Caco-2 (cell line): ENCODE measurements around the gene MYH9. TPM values are rescaled to one million over a fixed set of nuclear protein-coding genes. Genes with fewer than 3 reads are reported as not detected.

Experiments used
- BruUV-seq: library from RNA; stranded (reverse); fragments of 400-500 nt; replicated peaks from 2 replicates; lab custom pipeline; 2021; lab: Mats Ljungman, UMichigan
- CTCF ChIA-PET: fragments of 300-600 bp; sonication (Branson Sonifier 250); formaldehyde crosslinking; loops from one replicate; lab custom pipeline; 2022; ENCODE audit warnings: antibody characterized with exemption; lab: Charles Lee
- POLR2A ChIA-PET: fragments of 300-600 bp; sonication (Branson Sonifier 250); formaldehyde crosslinking; loops from one replicate; lab custom pipeline; 2022; ENCODE audit warnings: antibody characterized with exemption; lab: Charles Lee
- DNase-seq, 2 experiments: peaks; one replicate each; pipeline versions ENCODE4 v3.0.0 to v3.0.0-alpha.2; 2020 to 2022
- H3K27me3 ChIP-seq: replicated peaks from 2 replicates; pipeline ENCODE4 v1.6.0; 2011; ENCODE audit warnings: low read length; ENCODE audit not compliant: control insufficient read depth, insufficient read depth
- H3K36me3 ChIP-seq: 2 replicates; pipeline ENCODE4 v1.5.1; 2011; ENCODE audit warnings: low read length; ENCODE audit not compliant: control insufficient read depth, insufficient read depth
- H3K4me1 ChIP-seq: fragments of 250-450 bp; sonication (Bioruptor Pico); 2 replicates; pipeline ENCODE4 v1.5.1; 2020; ENCODE audit warnings: mild to moderate bottlenecking
- H3K4me3 ChIP-seq: 2 replicates; pipeline ENCODE4 v1.5.1; 2011; ENCODE audit warnings: low read depth, mild to moderate bottlenecking, control low read depth, low read length
- H3K9me3 ChIP-seq: fragments of 250-450 bp; sonication (Bioruptor Pico); 2 replicates; pipeline ENCODE4 v1.5.1; 2020; ENCODE audit warnings: mild to moderate bottlenecking, moderate library complexity
- H3K27ac Mint-ChIP-seq: one replicate; pipeline ENCODE4 v1.8.0; 2022; ENCODE audit warnings: mixed read lengths; ENCODE audit not compliant: unreplicated experiment
- H3K27me3 Mint-ChIP-seq: one replicate; pipeline ENCODE4 v1.8.0; 2022; ENCODE audit warnings: mixed read lengths; ENCODE audit not compliant: insufficient read depth, unreplicated experiment
- H3K36me3 Mint-ChIP-seq: one replicate; pipeline ENCODE4 v1.8.0; 2022; ENCODE audit warnings: mild to moderate bottlenecking, mixed read lengths; ENCODE audit not compliant: insufficient read depth, unreplicated experiment
- H3K4me1 Mint-ChIP-seq: one replicate; pipeline ENCODE4 v1.8.0; 2022; ENCODE audit warnings: low read depth, mixed read lengths; ENCODE audit not compliant: unreplicated experiment
- H3K4me3 Mint-ChIP-seq: one replicate; pipeline ENCODE4 v1.8.0; 2022; ENCODE audit warnings: mild to moderate bottlenecking, moderate library complexity, mixed read lengths; ENCODE audit not compliant: unreplicated experiment
- H3K9me3 Mint-ChIP-seq: one replicate; pipeline ENCODE4 v1.8.0; 2022; ENCODE audit warnings: mixed read lengths; ENCODE audit not compliant: unreplicated experiment
- CTCF ChIP-seq, 2 experiments: fragments of 200-600 bp in 1 of 2; IDR thresholded peaks; 1 replicate in 1 of 2; 2 replicates in 1 of 2; pipeline versions ENCODE4 v1.5.1 to v1.8.0; 2011 to 2022; ENCODE audit warnings: antibody characterized with exemption in 1 of 2, control low read depth in 1 of 2, inconsistent platforms in 1 of 2, low read depth in 1 of 2, low read length in 1 of 2, mild to moderate bottlenecking in 1 of 2, moderate library complexity in 1 of 2; ENCODE audit not compliant: insufficient read depth in 1 of 2, severe bottlenecking in 1 of 2, unreplicated experiment in 1 of 2
- intact Hi-C: fragments of 100-400 bp; cut with micrococcal nuclease; formaldehyde crosslinking; loops from one replicate; pipeline ENCODE4 v1.10.0; 2022; ENCODE audit not compliant: unreplicated experiment
- total RNA-seq: library from RNA; stranded (reverse); gene quantifications from 2 replicates; pipeline ENCODE4 v1.2.3, GENCODE V29; 2022

Gene MYH9
- total RNA-seq, 1 experiment from 2014 or later = 513 TPM

GRCh38 chr22:36303115-36303467, 84.7 kb downstream of the MYH9 start:
- POLR2A ChIA-PET = no interaction called here
- intact Hi-C loops = loop anchor here (5.0 kb wide), 1 partner anchor 34 kb away; no protein-coding TSS in a partner anchor
- H3K4me3 Mint-ChIP-seq = no peak overlapping the region

GRCh38 chr22:36302439-36303114, 85.2 kb downstream of the MYH9 start:
- ChIA-PET POLR2A (no interaction called here), CTCF (interaction anchor here (1.4 to 3.0 kb wide), 3 partner anchors 16 to 168 kb away, joined by 3 to 29 read pairs (median 9); no protein-coding TSS in a partner anchor)
- Mint-ChIP-seq H3K27ac (no peak overlapping the region), H3K36me3 (peaks cover 100% of the 10 kb centered on the region), H3K4me1 (no peaks in the 10 kb centered on the region), H3K27me3 (no peaks in the 10 kb centered on the region), H3K4me3 (no peak overlapping the region), H3K9me3 (no peaks in the 10 kb centered on the region)
- Histone ChIP-seq H3K9me3 (no peaks in the 10 kb centered on the region), H3K4me3 (no peak overlapping the region), H3K4me1 (no peaks in the 10 kb centered on the region), H3K27me3 (no peaks in the 10 kb centered on the region), H3K36me3 (peaks cover 16% of the 10 kb centered on the region)
- DNase-seq = no peak
- no TSS peak for BruUV-seq
- no peak for TF ChIP-seq CTCF (IDR thresholded peaks at IDR 0.05; ENCODE audit: insufficient read depth in 1 of 2, low read depth in 1 of 2, low read length in 1 of 2, severe bottlenecking in 1 of 2, unreplicated experiment in 1 of 2)
- intact Hi-C loops = loop anchor here (5.0 kb wide), 1 partner anchor 35 kb away; no protein-coding TSS in a partner anchor

More at GRCh38 chr22:36303115-36303467, 84.7 kb downstream of the MYH9 start:
- CTCF ChIA-PET = interaction anchor here (3.0 kb wide), 1 partner anchor 17 kb away, joined by 9 read pairs; no protein-coding TSS in a partner anchor
- Mint-ChIP-seq H3K36me3 (peaks cover 100% of the 10 kb centered on the region), H3K4me1 (no peaks in the 10 kb centered on the region), H3K9me3 (no peaks in the 10 kb centered on the region), H3K27me3 (no peaks in the 10 kb centered on the region), H3K27ac (no peak overlapping the region)
- Histone ChIP-seq H3K27me3 (no peaks in the 10 kb centered on the region), H3K4me3 (no peak overlapping the region), H3K4me1 (no peaks in the 10 kb centered on the region), H3K36me3 (peaks cover 16% of the 10 kb centered on the region), H3K9me3 (no peaks in the 10 kb centered on the region)
- BruUV-seq = no TSS peak
- TF ChIP-seq CTCF (IDR thresholded peaks at IDR 0.05; ENCODE audit: insufficient read depth in 1 of 2, low read depth in 1 of 2, low read length in 1 of 2, severe bottlenecking in 1 of 2, unreplicated experiment in 1 of 2) = no peak
- DNase-seq = no peak

- TF ChIP-seq CTCF (IDR thresholded peaks at IDR 0.05; ENCODE audit: insufficient read depth in 1 of 2, low read depth in 1 of 2, low read length in 1 of 2, severe bottlenecking in 1 of 2, unreplicated experiment in 1 of 2) = no peak
- DNase-seq = no peak
- Mint-ChIP-seq H3K4me3 (no peak overlapping the region), H3K27ac (peak overlapping the region; percentile 26), H3K36me3 (peaks cover 100% of the 10 kb centered on the region), H3K27me3 (no peaks in the 10 kb centered on the region), H3K4me1 (no peaks in the 10 kb centered on the region), H3K9me3 (no peaks in the 10 kb centered on the region)
- no peak overlapping the region for H3K4me3 ChIP-seq
- H3K36me3 ChIP-seq = peaks cover 15% of the 10 kb centered on the region
- no peaks in the 10 kb centered on the region for H3K9me3 ChIP-seq
- intact Hi-C loops = loop anchor here (1.0 to 5.0 kb wide), 3 partner anchors 35 to 168 kb away; no protein-coding TSS in a partner anchor
- BruUV-seq = no TSS peak
- no peaks in the 10 kb centered on the region for H3K4me1 ChIP-seq
- no peaks in the 10 kb centered on the region for H3K27me3 ChIP-seq
- CTCF ChIA-PET = interaction anchor here (0.6 to 3.0 kb wide), 13 partner anchors 13 to 185 kb away, joined by 3 to 29 read pairs (median 3); partner anchors contain the start of gene APOL2
- POLR2A ChIA-PET = interaction anchor here (1.0 kb wide), 1 partner anchor 108 kb away, joined by 3 read pairs; no protein-coding TSS in a partner anchor
These were observed 85.9 kb downstream of the MYH9 start for GRCh38 chr22:36301851-36302250.
